ENCODE results near the gene MED25.

MED25 gene

DNA sequence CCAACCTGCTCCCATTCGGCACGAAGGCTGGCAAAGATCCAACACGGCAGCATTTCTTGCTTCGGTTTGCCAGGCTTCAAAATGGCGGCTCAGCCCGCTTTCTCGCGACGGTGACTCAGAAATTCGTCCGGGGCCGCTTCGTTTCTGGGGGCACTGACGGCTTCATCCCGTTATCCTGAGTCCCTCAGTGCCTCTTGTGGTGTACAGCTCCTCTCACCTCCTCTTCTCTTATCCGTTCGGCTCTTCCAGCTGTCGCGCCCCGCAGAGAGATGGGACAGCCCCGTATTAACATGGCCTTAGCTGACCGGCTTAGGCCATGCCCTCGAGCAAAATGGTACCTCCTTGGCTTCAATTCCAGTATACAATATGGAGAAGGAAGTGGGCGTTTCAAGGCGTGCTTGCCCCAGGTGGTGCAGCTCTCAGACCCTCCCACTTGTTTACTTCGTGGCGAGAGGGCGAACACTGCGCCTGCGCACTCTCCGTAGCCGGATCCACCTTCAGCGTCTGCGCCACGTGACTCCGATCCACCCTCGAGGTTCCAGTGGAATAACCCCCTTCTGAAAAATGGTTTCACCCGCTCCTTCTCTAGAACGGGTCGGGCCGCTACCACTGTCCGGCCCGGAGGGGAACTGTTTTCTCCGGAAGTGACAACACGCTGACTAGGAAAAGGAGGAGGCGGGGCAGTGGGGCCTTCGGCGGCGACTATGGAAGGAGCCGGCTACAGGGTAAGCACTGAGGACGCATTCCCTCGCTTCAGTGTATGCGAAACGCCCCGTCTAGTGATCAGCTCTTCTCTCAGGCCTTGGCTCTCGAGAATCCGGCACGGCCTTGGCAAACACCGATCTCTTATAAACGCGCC, 59.2 kb downstream of the MED25 start, which contains the start of the genes AKT1S1 and TBC1D17:
TSS of gene AKT1S1 (minus strand) at position 336 of the 859 bp plus-strand sequence. CDS start 4,060 bp downstream, outside the sequence.
TSS of gene TBC1D17 (plus strand) at position 683 of the 859 bp plus-strand sequence. CDS start at position 705, 22 bp downstream.
- peak; percentile 100 for DNase-seq
- H3K4me2 ChIP-seq (ENCODE audit: low read length, poor library complexity, severe bottlenecking): peak within 1 kb of the TSS; percentile 82
- H3K4ac ChIP-seq (ENCODE audit: low read depth in 1 of 2, low read length in 2 of 2): peak within 1 kb of the TSS; percentile 100
- peak within 1 kb of the TSS; percentile 65 to 73 for H2BK12ac ChIP-seq (ENCODE audit: low read length in 2 of 2)
- H4K91ac ChIP-seq (ENCODE audit: low read length): peak within 1 kb of the TSS; percentile 100
- no peaks in the 10 kb centered on the region for H3K27me3 ChIP-seq (ENCODE audit: control insufficient read depth in 1 of 2, insufficient read depth in 1 of 2, low read length in 2 of 2)
- peak within 1 kb of the TSS; percentile 100 for H3K9ac ChIP-seq (ENCODE audit: low read length)
- peak within 1 kb of the TSS; percentile 77 for H2AFZ ChIP-seq (ENCODE audit: low read depth, low read length)
- H3K4me1 ChIP-seq (ENCODE audit: control insufficient read depth, insufficient read depth, low read depth, low read length): peaks cover 30% of the 10 kb centered on the region
- H2AK5ac ChIP-seq (ENCODE audit: low read length, severe bottlenecking): peak within 1 kb of the TSS; percentile 97
- H3K14ac ChIP-seq (ENCODE audit: low read length in 2 of 2): peak within 1 kb of the TSS in 1 of 2 experiments; percentile 98
- H3K18ac ChIP-seq (ENCODE audit: low read depth in 1 of 2, low read length in 2 of 2): peak within 1 kb of the TSS; percentile 98 to 100
- peak within 1 kb of the TSS; percentile 99 for H4K8ac ChIP-seq (ENCODE audit: low read length)
- peak within 1 kb of the TSS; percentile 93 for H2BK120ac ChIP-seq (ENCODE audit: low read depth, low read length)
- peak within 1 kb of the TSS in 1 of 2 experiments; percentile 95 for H3K23ac ChIP-seq (ENCODE audit: low read length in 2 of 2)
- WGBS: under 1% methylated on average over 61 of the region's 61 CpGs
- H3K36me3 ChIP-seq (ENCODE audit: control insufficient read depth in 1 of 2, insufficient read depth in 2 of 2, low read depth in 1 of 2, low read length in 2 of 2): peaks cover 49 to 59% of the 10 kb centered on the region in 2 experiments
- peak within 1 kb of the TSS; percentile 99 for H2BK15ac ChIP-seq (ENCODE audit: low read depth, poor library complexity, severe bottlenecking)
- no peaks in the 10 kb centered on the region for H3K9me3 ChIP-seq (ENCODE audit: control insufficient read depth, low read length)
- peak within 1 kb of the TSS; percentile 98 for H2BK5ac ChIP-seq (ENCODE audit: low read depth, low read length, poor library complexity, severe bottlenecking)
- H3K4me3 ChIP-seq (ENCODE audit: insufficient read depth in 1 of 2, low read depth in 1 of 2, low read length in 2 of 2): peak within 1 kb of the TSS; percentile 92 to 99
- peaks cover 54% of the 10 kb centered on the region for H3K79me1 ChIP-seq (replicated peaks; ENCODE audit: low read length, poor library complexity, severe bottlenecking)
- peak within 1 kb of the TSS; percentile 99 for H3K27ac ChIP-seq (ENCODE audit: low read length, poor library complexity, severe bottlenecking)

DNA sequence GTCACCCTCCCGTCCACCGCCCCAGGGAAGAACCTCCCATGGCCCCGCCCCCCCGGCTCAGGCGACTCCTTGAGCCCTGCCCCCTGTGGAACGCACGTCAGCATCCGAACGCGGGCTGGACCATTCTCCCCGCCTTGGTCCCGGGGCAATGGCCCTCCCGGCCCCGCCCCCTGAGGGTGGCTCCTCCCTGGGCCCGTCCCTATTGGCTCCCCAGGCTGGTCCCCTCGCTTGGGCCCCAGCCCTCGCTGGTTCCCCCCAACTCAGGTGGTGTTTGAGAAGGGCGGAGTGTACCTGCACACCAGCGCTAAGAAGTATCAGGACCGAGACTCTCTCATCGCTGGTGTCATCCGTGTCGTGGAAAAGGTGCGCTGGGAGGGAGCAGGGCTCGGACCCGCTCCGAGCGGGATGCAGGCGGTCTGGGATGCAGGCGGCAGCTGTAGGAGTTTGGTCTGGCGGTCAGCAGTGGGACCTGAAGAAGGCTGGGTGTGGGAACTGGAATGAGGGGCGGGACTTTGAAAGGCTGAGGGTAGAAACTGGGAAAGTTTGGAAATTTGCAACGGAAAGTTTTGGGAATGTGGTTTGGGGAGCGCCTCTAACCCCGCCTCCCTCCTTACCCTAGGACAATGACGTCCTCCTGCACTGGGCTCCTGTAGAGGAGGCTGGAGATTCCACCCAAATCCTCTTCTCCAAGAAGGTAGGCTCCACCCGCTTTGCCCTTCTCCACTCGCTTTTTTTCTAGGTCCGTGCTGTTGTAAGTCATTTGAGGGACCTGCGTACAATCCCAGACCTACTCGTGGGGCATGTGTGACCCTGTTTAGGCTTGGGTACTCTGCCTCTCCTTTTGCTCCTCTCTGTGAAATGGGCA, 60.0 kb downstream of the MED25 start:
- Histone ChIP-seq H4K8ac (ENCODE audit: low read length) (peak overlapping the region; percentile 68), H2AK5ac (ENCODE audit: low read length, severe bottlenecking) (no peak overlapping the region), H3K36me3 (ENCODE audit: control insufficient read depth in 1 of 2, insufficient read depth in 2 of 2, low read depth in 1 of 2, low read length in 2 of 2) (peaks cover 53 to 59% of the 10 kb centered on the region in 2 experiments), H3K4me2 (ENCODE audit: low read length, poor library complexity, severe bottlenecking) (peak overlapping the region; percentile 76), H2BK15ac (ENCODE audit: low read depth, poor library complexity, severe bottlenecking) (peak overlapping the region; percentile 93), H3K4ac (ENCODE audit: low read depth in 1 of 2, low read length in 2 of 2) (peak overlapping the region in 1 of 2 experiments; percentile 99), H2BK120ac (ENCODE audit: low read depth, low read length) (peak overlapping the region; percentile 44), H3K79me1 (replicated peaks; ENCODE audit: low read length, poor library complexity, severe bottlenecking) (peaks cover 57% of the 10 kb centered on the region), H2BK12ac (ENCODE audit: low read length in 2 of 2) (no peak overlapping the region), H3K27me3 (ENCODE audit: control insufficient read depth in 1 of 2, insufficient read depth in 1 of 2, low read length in 2 of 2) (no peaks in the 10 kb centered on the region), H3K14ac (ENCODE audit: low read length in 2 of 2) (peak overlapping the region in 1 of 2 experiments; percentile 50), H3K4me3 (ENCODE audit: insufficient read depth in 1 of 2, low read depth in 1 of 2, low read length in 2 of 2) (peak overlapping the region; percentile 88 to 99), H4K91ac (ENCODE audit: low read length) (peak overlapping the region; percentile 48), H2BK5ac (ENCODE audit: low read depth, low read length, poor library complexity, severe bottlenecking) (peak overlapping the region; percentile 87), H3K9me3 (ENCODE audit: control insufficient read depth, low read length) (peaks cover 2% of the 10 kb centered on the region), H3K18ac (ENCODE audit: low read depth in 1 of 2, low read length in 2 of 2) (peak overlapping the region; percentile 85 to 95), H3K27ac (ENCODE audit: low read length, poor library complexity, severe bottlenecking) (peak overlapping the region; percentile 98), H2AFZ (ENCODE audit: low read depth, low read length) (peak overlapping the region; percentile 77), H3K9ac (ENCODE audit: low read length) (peak overlapping the region; percentile 100), H3K4me1 (ENCODE audit: control insufficient read depth, insufficient read depth, low read depth, low read length) (peaks cover 28% of the 10 kb centered on the region), H3K23ac (ENCODE audit: low read length in 2 of 2) (peak overlapping the region in 1 of 2 experiments; percentile 81)
- WGBS: 9% methylated on average over 39 of the region's 41 CpGs
- peak; percentile 98 for DNase-seq

DNA sequence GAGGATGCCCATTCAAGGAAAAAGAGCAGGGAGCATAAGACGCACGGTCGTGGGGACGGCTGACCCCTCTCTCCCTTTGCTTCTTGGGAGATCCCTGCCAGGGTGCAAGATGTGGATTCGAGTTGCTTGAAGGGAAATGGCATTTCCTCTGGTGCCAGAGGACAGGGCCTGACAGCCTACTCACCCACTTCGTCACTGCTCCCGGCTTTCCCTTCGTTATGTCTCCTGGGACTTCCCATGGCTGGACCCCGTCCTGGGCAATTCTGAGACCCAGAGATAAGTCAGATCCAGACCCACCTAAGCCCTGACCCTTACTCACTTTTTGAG, 60.6 kb downstream of the MED25 start:
- peak overlapping the region; percentile 76 for H3K4me2 ChIP-seq (ENCODE audit: low read length, poor library complexity, severe bottlenecking)
- H2AK5ac ChIP-seq (ENCODE audit: low read length, severe bottlenecking): no peak overlapping the region
- H4K91ac ChIP-seq (ENCODE audit: low read length): no peak overlapping the region
- H3K4ac ChIP-seq (ENCODE audit: low read depth in 1 of 2, low read length in 2 of 2): peak overlapping the region in 1 of 2 experiments; percentile 19
- peak overlapping the region; percentile 71 for H3K27ac ChIP-seq (ENCODE audit: low read length, poor library complexity, severe bottlenecking)
- H3K9me3 ChIP-seq (ENCODE audit: control insufficient read depth, low read length): peaks cover 3% of the 10 kb centered on the region
- H3K23ac ChIP-seq (ENCODE audit: low read length in 2 of 2): peak overlapping the region in 1 of 2 experiments; percentile 81
- peak overlapping the region in 1 of 2 experiments; percentile 99 for H3K4me3 ChIP-seq (ENCODE audit: insufficient read depth in 1 of 2, low read depth in 1 of 2, low read length in 2 of 2)
- no peaks in the 10 kb centered on the region for H3K27me3 ChIP-seq (ENCODE audit: control insufficient read depth in 1 of 2, insufficient read depth in 1 of 2, low read length in 2 of 2)
- peaks cover 61% of the 10 kb centered on the region for H3K79me1 ChIP-seq (replicated peaks; ENCODE audit: low read length, poor library complexity, severe bottlenecking)
- no peak overlapping the region for H2BK5ac ChIP-seq (ENCODE audit: low read depth, low read length, poor library complexity, severe bottlenecking)
- DNase-seq: no peak
- no peak overlapping the region for H2BK12ac ChIP-seq (ENCODE audit: low read length in 2 of 2)
- H2BK120ac ChIP-seq (ENCODE audit: low read depth, low read length): no peak overlapping the region
- H3K4me1 ChIP-seq (ENCODE audit: control insufficient read depth, insufficient read depth, low read depth, low read length): peaks cover 28% of the 10 kb centered on the region
- H3K9ac ChIP-seq (ENCODE audit: low read length): peak overlapping the region; percentile 100
- peak overlapping the region in 1 of 2 experiments; percentile 35 for H3K14ac ChIP-seq (ENCODE audit: low read length in 2 of 2)
- H2BK15ac ChIP-seq (ENCODE audit: low read depth, poor library complexity, severe bottlenecking): no peak overlapping the region
- no peak overlapping the region for H2AFZ ChIP-seq (ENCODE audit: low read depth, low read length)
- H3K18ac ChIP-seq (ENCODE audit: low read depth in 1 of 2, low read length in 2 of 2): peak overlapping the region in 1 of 2 experiments; percentile 93
- H4K8ac ChIP-seq (ENCODE audit: low read length): no peak overlapping the region
- 89% methylated on average over 9 of the region's 9 CpGs for WGBS
- H3K36me3 ChIP-seq (ENCODE audit: control insufficient read depth in 1 of 2, insufficient read depth in 2 of 2, low read depth in 1 of 2, low read length in 2 of 2): peaks cover 59 to 60% of the 10 kb centered on the region in 2 experiments
